NK-92 (cell line): ENCODE measurements around the gene KIF7.
"Not testable (repeated sequence)": the region's sequence is repeated elsewhere in the genome, so short reads cannot be mapped to it uniquely, and the experiment has no call there.

Source experiments
- DNase-seq: peaks from one replicate; lab custom pipeline; 2025; ENCODE audit not compliant: unreplicated experiment; lab: John Stamatoyannopoulos, UW

KIF7 gene

GRCh38 chr15:89625716-89626115 is 29.6 kb downstream of the KIF7 start:
- no peak for DNase-seq

- DNase-seq: no peak
These were observed 32.1 kb downstream of the KIF7 start for GRCh38 chr15:89623165-89623564.

GRCh38 chr15:89621547-89621946 is 33.7 kb downstream of the KIF7 start:
- no peak for DNase-seq

- DNase-seq: no peak
These were observed 39.0 kb downstream of the KIF7 start for GRCh38 chr15:89616228-89616627.

- no peak for DNase-seq
These were observed 40.1 kb downstream of the KIF7 start for GRCh38 chr15:89615135-89615534.

- DNase-seq: no peak
These were observed 41.1 kb downstream of the KIF7 start for GRCh38 chr15:89614164-89614563.

- no peak for DNase-seq
These were observed 42.2 kb downstream of the KIF7 start for GRCh38 chr15:89613031-89613430.

GRCh38 chr15:89611317-89611716 is 44.0 kb downstream of the KIF7 start:
- DNase-seq: no peak

- no peak for DNase-seq
These were observed 56.2 kb downstream of the KIF7 start for GRCh38 chr15:89599021-89599420.

- DNase-seq: no peak
These were observed 62.2 kb downstream of the KIF7 start for GRCh38 chr15:89593018-89593417.

GRCh38 chr15:89591834-89592233 is 63.4 kb downstream of the KIF7 start:
- DNase-seq: no peak

- DNase-seq: no peak
These were observed 67.3 kb downstream of the KIF7 start for GRCh38 chr15:89587955-89588354.

GRCh38 chr15:89586651-89587050 is 68.6 kb downstream of the KIF7 start:
- no peak for DNase-seq

- DNase-seq: not testable (repeated sequence)
These were observed 74.5 kb downstream of the KIF7 start for GRCh38 chr15:89580747-89581146.

- DNase-seq: no peak
These were observed 77.1 kb downstream of the KIF7 start for GRCh38 chr15:89578146-89578545.
